CD4-positive, alpha-beta T cell treated with Interleukin-21 for 1 hour (primary cell): ENCODE results near the gene PLD4.
"Not testable (repeated sequence)": the region's sequence is repeated elsewhere in the genome, so short reads cannot be mapped to it uniquely, and the experiment has no call there.

Source experiments
- DNase-seq: peaks from one replicate; pipeline ENCODE4 v3.0.0-alpha.2; 2020

The PLD4 gene

DNA sequence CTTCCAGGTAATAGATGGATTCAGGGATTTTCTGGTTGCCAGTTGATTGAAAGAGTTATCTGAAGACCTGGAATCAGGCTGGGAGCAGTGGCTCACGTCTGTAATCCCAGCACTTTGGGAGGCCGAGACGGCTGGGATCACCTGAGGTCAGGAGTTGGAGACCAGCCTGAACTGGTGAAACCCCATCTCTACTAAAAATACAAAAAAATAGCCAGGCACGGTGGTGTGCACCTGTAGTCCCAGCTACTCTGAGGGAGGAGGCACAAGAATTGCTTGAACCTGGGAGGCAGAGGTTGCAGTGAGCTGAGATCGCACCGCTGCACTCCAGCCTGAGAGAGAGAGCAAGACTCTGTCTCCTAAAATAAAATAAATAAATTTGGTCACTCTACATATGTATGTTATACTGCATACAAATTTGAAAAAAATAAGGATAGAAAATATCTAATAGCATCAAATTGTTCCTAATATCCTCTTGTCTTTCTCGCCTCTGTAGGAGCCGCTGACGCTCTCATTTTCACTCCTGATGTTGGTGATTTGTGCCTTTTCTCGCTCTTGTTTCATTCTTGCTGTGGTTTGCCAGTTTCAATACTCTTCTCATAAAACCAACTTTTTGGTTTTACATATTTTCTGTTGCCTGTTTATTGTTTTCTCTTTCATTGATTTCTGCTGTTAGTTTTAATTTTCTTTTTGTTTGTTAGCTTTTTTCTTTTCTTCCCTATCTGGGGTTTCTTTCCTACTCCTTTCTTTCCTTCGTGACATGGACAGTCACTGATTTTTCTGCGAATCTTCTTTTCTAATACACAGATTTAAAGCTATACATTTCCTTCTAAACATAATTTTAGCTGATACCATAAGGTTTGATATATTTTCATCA lies 23.8 kb upstream of the PLD4 start:
- no peak for DNase-seq

- no peak for DNase-seq
Measured at GRCh38 chr14:104903990-104904389, 20.7 kb upstream of the PLD4 start.

DNA sequence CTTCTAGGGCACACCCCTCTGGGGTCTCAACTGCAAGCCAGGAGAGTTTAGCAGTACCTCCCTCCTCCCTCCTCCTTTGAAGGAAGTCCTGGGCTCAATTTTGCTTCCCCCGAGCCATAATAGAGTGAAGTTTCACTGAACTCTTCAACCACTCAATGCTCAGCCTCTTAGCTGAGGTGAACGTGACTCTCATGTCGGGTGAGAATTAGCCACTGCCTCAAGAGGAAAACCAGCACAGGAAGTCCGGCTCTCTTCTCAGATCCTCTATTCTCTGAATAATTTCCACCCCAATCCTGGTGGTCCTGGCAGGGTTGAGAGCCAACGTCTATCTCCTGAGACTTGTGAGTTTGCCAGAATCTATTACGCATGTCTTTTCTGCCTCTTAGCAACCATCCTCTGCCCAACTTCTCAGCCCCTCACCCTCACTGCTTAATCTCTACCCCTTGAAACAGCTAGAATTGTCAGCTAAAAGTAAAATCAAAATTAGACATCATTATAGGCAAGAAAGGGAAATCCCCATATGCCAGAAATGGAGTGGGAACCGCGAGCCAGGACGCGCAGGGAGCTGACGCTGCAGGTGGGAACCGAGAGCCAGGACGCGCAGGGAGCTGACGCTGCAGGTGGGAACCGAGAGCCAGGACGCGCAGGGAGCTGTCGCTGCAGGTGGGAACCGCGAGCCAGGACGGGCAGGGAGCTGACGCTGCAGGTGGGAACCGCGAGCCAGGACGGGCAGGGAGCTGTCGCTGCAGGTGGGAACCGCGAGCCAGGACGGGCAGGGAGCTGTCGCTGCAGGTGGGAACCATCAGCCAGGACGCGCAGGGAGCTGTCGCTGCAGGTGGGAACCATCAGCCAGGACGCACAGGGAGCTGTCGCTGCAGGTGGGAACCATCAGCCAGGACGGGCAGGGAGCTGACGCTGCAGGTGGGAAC lies 19.8 kb upstream of the PLD4 start:
- DNase-seq: not testable (repeated sequence)

- DNase-seq: not testable (repeated sequence)
Measured at GRCh38 chr14:104905579-104905933, 19.1 kb upstream of the PLD4 start.

DNA sequence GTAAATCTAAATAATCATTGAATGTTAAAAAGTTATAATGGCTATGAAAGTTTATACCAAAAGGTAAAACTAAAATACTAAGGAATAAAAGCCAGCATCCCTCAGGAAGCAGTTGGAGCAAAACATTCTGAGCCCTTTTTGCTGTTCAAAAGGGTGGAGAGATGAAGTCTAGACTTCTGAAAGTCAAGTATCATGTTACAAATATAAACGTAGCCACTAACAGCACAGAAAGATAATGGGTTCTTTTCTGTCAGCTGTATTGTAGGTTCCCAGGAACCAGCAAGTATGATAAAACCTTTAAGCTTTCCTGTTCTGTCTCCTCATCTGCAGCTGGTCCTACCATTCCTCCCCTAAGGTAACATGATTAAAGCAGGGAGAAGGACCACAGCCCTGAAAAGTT lies 16.4 kb upstream of the PLD4 start:
- no peak for DNase-seq

DNA sequence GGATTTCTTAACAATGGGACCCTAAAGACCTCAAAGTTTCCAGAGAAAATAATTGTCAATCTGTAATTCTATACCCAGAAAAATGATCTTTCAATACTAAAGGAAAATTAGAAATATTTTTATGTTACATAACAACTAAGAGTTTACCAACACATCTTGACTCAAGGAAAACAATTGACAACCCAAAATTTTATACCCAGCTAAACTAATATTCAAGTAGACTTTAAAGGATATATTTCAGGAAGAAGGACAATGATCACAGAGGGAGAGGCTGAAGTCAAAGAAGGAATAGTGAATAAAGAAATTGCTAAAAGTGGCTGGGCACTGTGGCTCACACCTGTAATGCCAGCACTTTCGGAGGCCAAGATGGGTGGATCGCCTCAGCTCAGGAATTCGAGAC lies 12.6 kb upstream of the PLD4 start:
- no peak for DNase-seq

DNA sequence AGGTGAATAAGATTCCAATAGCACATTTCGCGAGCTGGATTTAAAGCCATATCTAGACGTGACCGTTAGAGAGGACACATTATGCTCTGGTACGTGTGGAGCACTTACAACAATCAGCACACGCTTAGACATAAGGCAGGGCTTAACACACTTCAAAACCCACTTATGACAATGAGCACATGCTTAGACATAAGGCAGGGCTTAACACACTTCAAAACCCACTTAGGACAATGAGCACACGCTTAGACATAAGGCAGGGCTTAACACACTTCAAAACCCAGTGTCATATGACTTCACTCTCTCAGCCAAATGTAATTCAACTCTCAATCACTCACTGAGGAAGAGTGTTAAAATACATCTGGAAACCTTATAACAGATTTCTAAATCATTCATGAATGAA lies 11.2 kb upstream of the PLD4 start:
- no peak for DNase-seq

DNA sequence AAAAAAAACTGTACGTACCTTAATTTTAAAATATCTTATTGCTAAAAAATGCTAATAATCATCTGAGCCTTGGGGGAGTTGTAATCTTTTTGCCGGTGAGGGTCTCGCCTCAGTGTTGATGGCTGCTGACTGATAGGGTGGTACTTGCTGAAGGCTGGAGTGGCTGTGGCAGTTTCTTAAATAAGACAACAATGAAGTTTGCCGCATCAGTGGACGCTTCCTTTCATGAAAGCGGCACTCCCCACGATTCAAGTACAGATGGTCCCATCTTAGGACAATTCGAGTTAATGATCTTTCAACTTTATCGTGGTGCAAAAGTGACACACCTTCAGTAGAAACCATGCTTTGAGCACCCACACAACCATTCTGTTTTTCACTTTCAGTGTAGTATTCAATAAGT lies 7.6 kb upstream of the PLD4 start:
- no peak for DNase-seq

DNA sequence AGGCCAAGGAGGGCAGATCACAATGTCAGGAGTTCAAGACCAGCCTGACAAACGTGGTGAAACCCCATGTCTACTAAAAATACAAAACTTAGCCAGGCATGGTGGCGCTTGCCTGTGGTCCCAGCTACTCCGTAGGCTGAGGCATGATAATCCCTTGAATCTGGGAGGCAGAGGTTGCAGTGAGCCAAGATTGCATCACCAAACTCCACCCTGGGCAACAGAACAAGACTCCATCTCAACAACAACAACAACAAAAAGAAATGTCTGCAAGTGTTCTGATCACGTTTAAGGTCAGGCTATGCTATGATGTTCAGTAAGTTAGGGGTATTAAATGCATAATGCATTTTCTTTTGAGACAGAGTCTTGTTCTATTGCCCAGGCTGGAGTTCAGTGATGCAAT lies 6.7 kb upstream of the PLD4 start:
- no peak for DNase-seq

DNA sequence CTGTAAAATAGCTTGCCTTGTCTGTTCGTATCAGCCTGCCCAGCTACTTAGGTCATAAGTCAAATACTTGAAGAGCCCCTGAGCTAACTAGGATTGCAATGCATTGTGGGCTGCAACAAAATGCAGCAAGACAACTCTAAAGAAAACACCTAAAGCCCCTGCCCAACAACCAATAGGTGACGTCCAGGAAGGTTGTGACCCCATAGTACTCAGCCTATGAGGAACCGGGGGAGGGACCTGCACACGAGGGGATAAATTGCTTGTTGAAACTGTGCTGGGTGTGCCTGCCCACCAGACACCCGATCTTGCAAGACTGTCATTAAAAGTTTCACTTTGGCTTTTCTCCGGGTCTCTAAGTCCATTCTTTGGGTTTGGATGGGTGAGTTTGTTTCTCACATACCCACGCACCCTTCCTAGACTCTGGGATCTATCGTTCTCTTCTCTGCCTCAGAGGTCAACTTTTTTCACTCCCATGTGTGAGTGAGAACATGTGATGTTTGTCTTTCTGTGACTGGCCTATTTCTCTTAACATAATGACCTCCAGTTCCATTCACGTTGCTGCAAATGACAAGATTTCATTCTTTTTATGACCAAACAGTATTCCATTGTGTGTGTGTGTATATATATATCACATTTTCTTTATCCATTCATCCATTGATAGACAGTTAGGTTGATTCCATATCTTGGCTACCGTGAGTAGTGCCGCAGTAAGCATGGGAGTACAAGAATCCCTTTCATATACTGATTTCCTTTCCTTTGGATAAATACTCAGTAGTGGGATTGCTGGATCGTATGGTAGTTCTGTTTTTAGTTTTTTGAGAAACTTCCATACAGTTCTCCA lies 5.3 kb upstream of the PLD4 start:
- DNase-seq: not testable (repeated sequence)

DNA sequence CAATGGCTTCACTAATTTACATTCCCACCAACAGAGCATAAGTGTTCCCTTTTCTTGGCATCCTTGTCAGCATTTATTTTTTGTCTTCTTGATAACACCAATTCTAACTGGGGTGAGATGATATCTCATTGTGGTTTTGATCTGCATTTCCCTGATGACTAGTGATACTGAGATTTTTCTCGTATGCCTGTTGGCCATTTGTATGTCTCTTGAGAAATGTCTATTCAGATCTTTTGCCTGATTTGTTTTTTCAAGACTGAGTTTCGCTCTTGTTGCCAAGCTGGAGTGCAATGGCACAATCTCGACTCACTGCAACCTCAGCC lies 4.7 kb upstream of the PLD4 start:
- no peak for DNase-seq

GRCh38 chr14:104923640-104924420 lies 849 bp upstream of the PLD4 start:
- DNase-seq: no peak

GRCh38 chr14:104925214-104925854 lies 655 bp downstream of the PLD4 start:
- no peak for DNase-seq

DNA sequence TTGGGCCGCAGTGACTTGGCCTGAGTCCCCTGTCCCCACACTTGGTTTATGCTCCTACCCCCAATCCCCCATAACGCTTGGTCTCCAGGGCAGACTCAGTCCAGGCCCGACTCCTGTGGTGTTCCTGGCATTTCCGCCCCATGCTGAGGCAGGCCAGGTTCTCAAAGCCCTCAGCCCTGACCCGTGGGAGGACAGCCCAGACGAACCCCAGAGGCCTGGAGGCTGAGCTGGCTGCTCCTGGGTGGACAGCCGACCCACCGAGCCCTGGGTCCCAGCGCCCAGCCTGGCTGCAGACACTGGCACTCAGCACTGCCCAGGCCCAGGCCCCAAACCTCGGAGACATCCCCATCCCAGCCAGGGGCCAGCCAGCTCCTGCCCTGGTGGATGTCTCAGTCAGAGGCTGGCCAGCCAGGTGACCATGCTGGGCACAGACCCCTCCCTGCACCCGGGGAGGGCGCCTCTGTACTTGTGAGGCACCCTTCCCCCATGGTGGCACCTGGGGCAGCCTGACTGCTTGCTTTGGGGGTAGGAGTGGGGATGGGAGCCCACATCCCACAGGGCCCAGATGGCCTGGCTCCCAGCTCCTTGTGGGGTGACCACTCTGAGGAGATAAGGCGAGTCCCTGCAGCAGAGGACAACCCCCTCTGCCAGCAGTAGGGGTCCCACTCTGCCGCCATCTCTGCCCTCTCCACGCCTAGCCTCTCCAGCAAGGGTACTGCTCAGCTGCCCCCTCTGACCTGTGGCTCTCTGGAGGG lies 1.4 kb downstream of the PLD4 start:
- no peak for DNase-seq

- no peak for DNase-seq
Measured at GRCh38 chr14:104926619-104927431, 2.1 kb downstream of the PLD4 start.

DNA sequence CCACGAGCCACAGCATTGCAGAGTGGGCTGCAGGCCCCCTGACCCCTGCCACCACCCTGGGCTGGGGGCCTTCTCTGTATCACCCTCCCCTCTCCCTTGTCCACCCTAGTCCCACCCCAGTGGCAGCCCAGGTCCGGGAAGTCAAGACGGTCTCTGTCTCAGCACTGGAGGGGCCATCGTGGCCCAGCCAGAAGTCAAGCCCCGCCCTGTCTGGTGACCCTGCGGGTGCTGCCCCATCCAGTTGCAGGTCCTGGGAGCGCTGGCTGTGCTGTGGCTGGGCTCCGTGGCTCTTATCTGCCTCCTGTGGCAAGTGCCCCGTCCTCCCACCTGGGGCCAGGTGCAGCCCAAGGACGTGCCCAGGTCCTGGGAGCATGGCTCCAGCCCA lies 2.7 kb downstream of the PLD4 start:
- DNase-seq: no peak

- DNase-seq: no peak
Measured at GRCh38 chr14:104927901-104928300, 3.2 kb downstream of the PLD4 start.

DNA sequence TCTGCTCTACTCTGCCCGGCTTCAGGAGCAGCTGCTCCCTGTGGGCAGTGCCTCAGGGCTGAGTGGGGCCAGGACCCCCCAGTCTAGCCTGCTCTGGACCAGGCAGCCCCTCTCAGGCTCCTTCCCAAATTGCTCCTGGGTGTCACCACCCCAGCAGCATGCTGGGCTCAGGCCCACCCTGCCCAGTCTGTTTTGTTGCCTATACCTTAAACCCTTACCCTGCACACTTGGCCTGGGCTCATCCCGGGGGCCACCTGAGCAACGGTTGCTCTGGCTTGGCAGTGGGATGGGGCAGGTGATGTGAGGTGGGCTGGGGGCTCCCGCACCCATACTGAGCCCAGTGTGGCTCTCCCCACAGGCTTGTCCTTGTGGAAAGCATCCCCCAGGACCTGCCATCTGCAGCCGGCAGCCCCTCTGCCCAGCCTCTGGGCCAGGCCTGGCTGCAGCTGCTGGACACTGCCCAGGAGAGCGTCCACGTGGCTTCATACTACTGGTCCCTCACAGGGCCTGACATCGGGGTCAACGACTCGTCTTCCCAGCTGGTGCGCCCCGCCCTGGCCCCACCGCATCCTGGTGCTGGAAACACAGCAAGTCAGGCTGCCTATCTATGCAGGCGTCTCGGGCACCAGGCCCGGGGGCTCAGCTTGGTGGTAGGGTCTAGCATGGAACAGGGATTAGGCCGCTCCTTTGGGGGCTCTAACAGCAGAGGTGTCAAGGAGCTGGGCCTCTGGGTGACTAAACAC lies 3.9 kb downstream of the PLD4 start:
- no peak for DNase-seq
